ENCODE measurements around the gene CLIP2.
"Not testable (repeated sequence)": the region's sequence is repeated elsewhere in the genome, so short reads cannot be mapped to it uniquely, and the experiment has no call there.

CLIP2 gene

DNA sequence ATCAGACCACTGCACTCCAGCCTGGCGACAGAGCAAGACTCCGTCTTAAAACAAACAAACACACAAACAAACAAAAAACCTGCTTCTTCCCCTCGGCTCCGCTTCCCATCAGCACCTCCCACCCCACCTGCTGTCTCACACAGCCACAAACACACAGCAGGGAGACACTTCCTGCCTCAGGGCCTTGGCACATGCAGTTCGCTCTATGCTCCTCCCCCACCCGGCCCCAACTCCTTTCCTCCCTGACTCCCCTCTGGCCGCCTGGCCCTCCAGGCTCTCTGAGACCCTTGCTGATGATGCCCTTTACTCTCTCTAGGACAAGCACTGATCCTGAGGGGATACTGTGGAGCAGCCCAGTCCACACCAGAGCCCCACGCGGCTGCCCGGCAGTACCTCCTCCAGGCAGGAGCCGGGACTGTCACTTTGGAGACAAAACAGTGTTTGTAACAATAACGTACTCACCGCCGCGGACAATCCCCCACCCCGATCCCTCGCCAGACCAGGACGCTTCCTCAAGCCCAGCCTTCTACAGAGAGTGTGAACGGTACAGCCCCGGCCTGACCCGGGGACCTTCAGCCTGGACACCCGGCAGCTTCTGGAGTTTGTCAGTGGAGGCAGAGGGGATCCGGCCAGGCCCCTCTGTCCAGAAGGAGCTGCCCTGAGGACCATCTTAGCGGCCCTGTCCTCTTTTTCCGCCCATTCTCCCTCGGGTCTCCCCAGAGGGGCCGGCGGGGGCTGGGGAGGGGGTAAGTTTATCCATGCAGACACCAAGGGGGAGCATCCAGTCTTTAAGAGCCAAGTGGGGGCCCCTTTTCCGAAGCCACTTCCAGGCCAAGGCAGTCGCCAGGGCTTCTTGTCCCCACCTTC lies 114.5 kb downstream of the CLIP2 start:
- no peak for DNase-seq (ENCODE audit: low spot score)

- DNase-seq (ENCODE audit: low spot score): no peak
Measured at GRCh38 chr7:74404388-74404700, 115.1 kb downstream of the CLIP2 start.

- no peak for DNase-seq (ENCODE audit: low spot score)
Measured at GRCh38 chr7:74404741-74405140, 115.5 kb downstream of the CLIP2 start.

DNA sequence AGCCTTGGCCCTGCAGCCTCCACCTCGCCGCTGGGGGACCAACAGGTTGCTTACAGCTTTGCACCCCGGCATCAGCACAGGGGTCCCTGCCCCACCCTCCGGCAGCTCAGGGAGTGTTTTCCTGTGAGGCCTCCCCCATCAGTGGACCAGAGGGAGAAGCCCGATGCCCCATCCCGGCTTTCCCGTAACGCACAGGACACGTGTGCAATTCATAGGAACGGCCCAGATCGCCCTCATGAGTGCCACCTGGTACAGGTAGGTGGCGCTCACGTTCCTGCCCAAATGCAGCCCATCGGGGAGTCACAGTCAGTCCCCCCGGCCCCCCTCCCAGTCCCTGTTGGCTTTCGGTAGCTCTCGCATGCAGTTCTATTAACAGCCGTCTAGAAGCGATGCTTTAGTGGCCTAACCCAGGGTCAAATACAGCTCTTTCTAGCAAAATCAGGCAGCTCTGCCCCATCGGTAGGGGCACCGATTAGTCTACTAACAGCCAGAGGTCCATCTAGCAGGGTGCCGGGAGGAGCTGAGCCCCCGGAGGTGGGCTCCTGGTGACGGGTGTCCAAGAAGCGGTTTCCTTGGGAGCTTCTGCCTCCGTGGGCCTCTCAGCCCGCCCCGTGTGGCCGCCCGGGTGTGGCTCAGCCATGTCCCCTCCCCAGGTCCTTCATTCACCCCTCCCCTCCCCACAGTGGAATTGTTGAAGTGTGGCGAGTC lies 116.1 kb downstream of the CLIP2 start:
- DNase-seq (ENCODE audit: low spot score): no peak

- no peak for DNase-seq (ENCODE audit: low spot score)
Measured at GRCh38 chr7:74405899-74406512, 116.8 kb downstream of the CLIP2 start.

DNA sequence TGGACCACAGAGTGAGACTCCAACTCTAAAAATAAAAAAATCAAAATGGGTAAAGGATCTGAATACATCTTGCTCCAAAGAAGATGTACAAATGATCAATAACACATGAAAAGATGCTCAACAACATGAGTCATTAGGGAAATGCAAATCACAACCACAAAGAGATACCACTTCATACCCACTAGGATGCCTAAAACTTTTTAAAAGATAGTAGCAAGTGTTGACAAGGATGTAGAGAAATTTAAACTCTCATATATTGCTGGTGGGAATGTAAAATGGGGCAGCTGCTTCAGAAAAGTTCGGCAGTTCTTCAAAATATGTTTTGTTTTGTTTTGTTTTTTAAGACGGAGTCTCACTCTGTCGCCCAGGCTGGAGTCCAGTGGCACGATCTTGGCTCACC lies 118.8 kb downstream of the CLIP2 start:
- no peak for DNase-seq (ENCODE audit: low spot score)

DNA sequence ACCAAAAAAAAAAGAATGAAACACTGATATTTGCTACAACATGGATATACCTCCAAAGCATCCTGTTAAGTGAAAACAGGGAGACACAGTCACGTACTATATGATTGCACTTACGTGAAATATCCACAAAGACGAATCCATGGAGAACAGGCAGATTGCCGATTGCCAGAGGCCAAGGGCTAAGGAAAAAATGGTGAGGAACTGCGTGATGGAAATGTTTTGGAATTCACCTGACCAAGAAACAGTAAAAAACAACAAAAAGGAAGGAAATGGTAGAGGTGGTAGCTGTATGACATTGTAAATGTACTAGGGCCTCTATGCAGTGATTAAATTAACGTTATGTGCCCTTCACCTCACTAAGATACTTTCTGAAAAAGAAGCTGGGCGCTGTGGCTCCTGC lies 120.4 kb downstream of the CLIP2 start:
- DNase-seq (ENCODE audit: low spot score): no peak

- DNase-seq (ENCODE audit: low spot score): no peak
Measured at GRCh38 chr7:74410772-74411171, 121.6 kb downstream of the CLIP2 start.

- DNase-seq (ENCODE audit: low spot score): not testable (repeated sequence)
Measured at GRCh38 chr7:74411571-74411970, 122.4 kb downstream of the CLIP2 start.

DNA sequence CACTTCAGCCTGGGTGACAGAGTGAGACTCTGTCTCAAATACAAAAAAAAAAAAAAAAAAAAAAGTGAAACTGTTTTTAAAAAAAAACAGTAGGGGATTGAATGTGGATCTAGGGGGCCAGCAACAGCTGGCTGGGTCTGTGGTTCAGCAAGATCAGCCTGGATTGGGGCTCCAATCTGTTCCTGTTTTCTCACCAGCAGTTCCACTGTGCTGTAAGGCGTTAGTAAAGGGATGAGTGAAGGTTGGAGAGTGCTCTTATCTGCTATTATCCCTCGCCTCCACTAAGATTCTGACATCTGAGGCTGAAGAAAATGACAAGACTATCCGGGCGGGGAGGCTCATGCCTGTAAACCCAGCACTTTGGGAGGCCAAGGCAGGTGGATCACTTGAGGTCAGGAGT lies 122.8 kb downstream of the CLIP2 start:
- DNase-seq (ENCODE audit: low spot score): no peak

GRCh38 chr7:74412603-74413002 lies 123.4 kb downstream of the CLIP2 start:
- no peak for DNase-seq (ENCODE audit: low spot score)

DNA sequence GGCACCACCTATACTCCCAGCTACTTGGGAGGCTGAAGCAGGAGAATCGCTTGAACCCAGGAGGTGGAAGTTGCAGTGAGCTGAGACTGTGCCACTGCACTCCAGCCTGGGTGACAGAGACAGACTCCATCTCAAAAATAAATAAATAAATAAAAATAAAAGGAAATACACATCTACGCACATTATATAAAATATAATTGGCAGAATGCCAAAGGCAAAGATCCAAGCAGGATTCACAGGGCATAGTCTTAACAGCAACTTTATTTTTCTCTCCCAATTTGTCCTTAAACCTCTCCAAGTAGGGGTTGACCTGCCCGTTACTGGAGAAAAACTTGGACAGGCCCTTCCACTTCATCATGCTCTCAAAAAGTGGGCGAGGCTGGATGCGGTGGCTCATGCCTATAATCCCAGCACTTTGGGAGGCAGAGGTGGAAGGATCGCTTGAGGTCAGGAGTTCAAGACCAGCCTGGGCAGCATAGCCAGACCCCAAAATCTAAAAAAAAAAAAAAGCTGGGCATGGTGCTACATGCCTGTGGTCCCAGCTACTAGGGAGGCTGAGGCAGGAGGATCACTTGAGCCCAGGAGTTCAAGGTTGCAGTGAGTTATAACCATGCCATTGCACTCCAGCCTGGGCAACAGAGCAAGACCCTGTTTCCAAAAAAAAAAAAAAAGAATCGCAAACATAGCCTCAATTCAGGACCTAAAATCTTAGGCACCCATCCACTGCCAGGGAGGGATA lies 125.6 kb downstream of the CLIP2 start:
- not testable (repeated sequence) for DNase-seq (ENCODE audit: low spot score)

DNA sequence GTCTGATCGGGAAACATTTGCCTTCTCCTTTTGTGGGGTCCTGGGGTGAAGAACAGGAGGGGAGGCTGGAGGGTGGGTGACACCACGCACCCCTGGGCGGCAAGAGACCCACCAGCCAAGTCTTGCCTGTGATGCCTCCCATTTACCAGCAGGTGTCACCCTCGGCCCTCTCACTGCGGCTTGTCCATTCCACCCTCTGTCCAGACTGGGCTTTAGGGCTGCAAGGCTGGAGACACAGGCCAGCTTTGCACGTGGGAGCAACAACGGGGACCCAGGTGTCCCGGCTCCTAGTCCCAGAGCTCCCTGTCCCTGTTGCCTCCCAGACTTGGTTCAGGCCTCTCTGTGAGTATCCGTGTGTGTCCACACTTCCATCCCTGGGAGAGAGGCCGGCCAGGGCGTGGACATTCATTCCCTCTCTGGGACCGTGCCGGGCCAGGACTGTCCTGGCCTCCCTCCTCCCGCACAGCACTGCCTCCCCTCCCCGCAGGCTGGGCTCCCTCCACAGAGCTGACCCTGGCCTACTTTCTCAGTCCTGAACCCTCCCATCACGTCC lies 128.3 kb downstream of the CLIP2 start:
- peak; percentile 67 for DNase-seq (ENCODE audit: low spot score)

GRCh38 chr7:74418076-74418475 lies 128.9 kb downstream of the CLIP2 start:
- no peak for DNase-seq (ENCODE audit: low spot score)

DNA sequence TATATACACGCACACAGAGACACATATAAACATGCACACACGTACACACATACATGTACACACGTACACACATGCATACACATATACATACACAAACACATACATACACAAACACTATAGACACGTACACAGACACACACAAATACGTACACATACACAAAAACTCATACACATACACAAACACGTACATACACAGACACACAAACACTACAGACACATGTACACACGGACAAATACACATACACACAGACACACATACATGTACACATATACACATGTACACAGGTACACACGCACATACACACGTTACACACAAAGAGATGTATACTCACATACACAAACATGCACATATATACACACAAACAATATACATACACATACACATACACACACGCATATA lies 129.3 kb downstream of the CLIP2 start:
- no peak for DNase-seq (ENCODE audit: low spot score)

- not testable (repeated sequence) for DNase-seq (ENCODE audit: low spot score)
Measured at GRCh38 chr7:74419232-74419631, 130.0 kb downstream of the CLIP2 start.

GRCh38 chr7:74420006-74420405 lies 130.8 kb downstream of the CLIP2 start:
- no peak for DNase-seq (ENCODE audit: low spot score)

DNA sequence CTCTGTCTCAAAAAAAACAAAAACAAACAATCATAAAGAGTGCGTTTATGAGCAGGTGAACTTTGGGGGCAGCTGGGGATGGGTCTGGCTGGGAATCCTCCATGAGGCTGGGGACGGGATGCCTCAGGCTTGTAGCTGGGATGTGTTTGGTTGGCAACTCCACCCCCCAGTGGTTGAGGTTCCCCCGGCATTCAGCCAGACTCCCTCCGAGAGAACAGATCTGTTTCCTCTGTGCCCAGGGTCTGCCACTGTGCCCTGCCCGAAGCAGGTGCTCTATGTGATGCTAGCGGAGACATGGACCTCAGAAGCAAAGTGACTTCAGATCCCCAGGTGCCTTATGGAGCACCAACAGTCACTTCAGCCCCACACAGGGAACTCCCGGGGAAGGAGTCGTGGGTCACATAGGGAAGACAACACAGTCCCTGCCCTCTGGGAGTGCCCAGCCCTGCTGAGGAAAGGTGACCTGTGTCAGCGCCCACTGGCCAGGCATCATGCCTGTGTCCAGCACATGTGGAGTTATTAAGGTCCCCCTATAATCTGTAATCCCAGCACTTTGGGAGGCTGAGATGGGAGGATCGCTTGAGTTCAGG lies 135.2 kb downstream of the CLIP2 start:
- DNase-seq (ENCODE audit: low spot score): no peak

DNA sequence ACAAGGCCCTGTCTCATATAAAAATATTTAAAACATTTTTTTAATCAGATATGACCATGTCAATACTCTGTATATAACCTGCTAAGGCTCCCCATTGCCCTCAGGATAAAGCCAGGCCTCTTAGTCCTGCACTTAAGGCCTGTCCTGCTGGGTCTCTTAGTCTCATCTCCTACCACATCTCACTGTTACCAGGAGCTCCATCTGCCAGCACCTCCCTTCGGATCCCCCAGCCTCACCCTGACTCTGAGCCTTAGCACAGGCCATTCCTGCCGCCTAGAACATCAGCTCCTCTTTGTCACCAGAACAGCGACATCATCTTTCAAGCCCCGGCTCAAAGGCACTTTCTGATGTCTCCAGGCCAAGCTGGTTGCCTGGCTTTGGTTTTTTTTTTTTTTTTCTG lies 138.8 kb downstream of the CLIP2 start:
- no peak for DNase-seq (ENCODE audit: low spot score)

DNA sequence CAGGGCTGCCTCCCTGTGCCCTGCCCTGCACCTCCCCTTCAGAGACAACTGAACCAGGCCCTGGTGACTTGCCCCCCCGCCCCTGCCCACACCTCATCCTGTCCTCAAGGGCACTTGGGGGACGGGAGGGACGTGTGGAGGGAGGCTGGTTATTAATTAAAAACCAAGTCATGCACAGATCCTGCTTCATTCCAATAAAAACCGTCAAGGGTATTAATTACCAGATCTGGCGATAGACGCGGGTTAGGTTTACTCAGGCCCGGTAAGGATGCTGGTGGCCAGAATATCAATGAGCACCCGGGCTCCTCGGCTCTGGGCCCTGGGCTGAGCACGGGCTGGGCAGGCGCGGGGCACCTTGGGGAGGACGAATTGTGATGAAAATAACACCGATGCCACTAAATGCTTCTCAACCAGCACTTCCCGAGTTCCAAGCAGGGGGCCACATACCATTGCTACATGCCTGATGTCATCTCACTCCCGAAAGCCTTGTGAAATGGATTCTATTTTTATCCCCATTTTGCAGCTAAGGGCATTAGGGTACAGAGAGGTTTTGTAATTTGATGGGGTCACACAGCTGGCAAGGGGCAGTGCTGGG lies 140.0 kb downstream of the CLIP2 start:
- DNase-seq (ENCODE audit: low spot score): no peak

GRCh38 chr7:74430409-74430808 lies 141.2 kb downstream of the CLIP2 start:
- DNase-seq (ENCODE audit: low spot score): not testable (repeated sequence)
